Neutrophil (primary cell): ENCODE results near the gene RABL6.
"Not testable (repeated sequence)": the region's sequence is repeated elsewhere in the genome, so short reads cannot be mapped to it uniquely, and the experiment has no call there.

ENCODE experiments used
- H3K27ac ChIP-seq: fragments of 200-600 bp; sonication (generic); 2 replicates; pipeline ENCODE4 v1.5.1; 2016; ENCODE audit warnings: mild to moderate bottlenecking, moderate library complexity
- H3K27me3 ChIP-seq: fragments of 200-600 bp; sonication (generic); 2 replicates; pipeline ENCODE4 v1.6.0; 2016; ENCODE audit warnings: mild to moderate bottlenecking
- H3K36me3 ChIP-seq: fragments of 200-600 bp; sonication (generic); 2 replicates; pipeline ENCODE4 v1.5.1; 2017
- H3K4me1 ChIP-seq, 2 experiments: fragments of 200-600 bp in 1 of 2; sonication (generic) in 1 of 2; 1 replicate in 1 of 2; 2 replicates in 1 of 2; pipeline versions ENCODE4 v1.5.1 to v1.6.1; 2013 to 2016; ENCODE audit warnings: low read depth in 1 of 2, low read length in 1 of 2, mild to moderate bottlenecking in 1 of 2, moderate library complexity in 1 of 2; ENCODE audit not compliant: control insufficient read depth in 1 of 2, insufficient read depth in 1 of 2
- H3K4me3 ChIP-seq, 2 experiments: fragments of 200-600 bp in 1 of 2; sonication (generic) in 1 of 2; 1 replicate in 1 of 2; 2 replicates in 1 of 2; pipeline ENCODE4 v1.5.1; 2013 to 2016; ENCODE audit warnings: low read depth in 1 of 2, low read length in 1 of 2, mild to moderate bottlenecking in 1 of 2, moderate library complexity in 1 of 2
- H3K9me3 ChIP-seq: fragments of 200-600 bp; sonication (generic); 2 replicates; pipeline ENCODE4 v1.5.1; 2016
- CTCF ChIP-seq: fragments of 200-600 bp; sonication (generic); IDR thresholded peaks from 2 replicates; pipeline ENCODE4 v1.5.1; 2016; ENCODE audit warnings: antibody characterized with exemption

The RABL6 gene

GRCh38 chr9:136792321-136793085, 15.2 kb upstream of the RABL6 start:
- Histone ChIP-seq H3K36me3 (no peaks in the 10 kb centered on the region), H3K27ac (peak overlapping the region; percentile 96)
- no peak for TF ChIP-seq CTCF

GRCh38 chr9:136793086-136793946, 14.4 kb upstream of the RABL6 start:
- TF ChIP-seq CTCF = no peak
- no peak overlapping the region for H3K4me3 ChIP-seq
- peaks cover 42 to 56% of the 10 kb centered on the region in 2 experiments for H3K4me1 ChIP-seq

More at GRCh38 chr9:136792321-136793085, 15.2 kb upstream of the RABL6 start:
- H3K27me3 ChIP-seq = peaks cover 15% of the 10 kb centered on the region
- peaks cover 42 to 61% of the 10 kb centered on the region in 2 experiments for H3K4me1 ChIP-seq
- H3K9me3 ChIP-seq = no peaks in the 10 kb centered on the region
- peak overlapping the region; percentile 73 to 89 for H3K4me3 ChIP-seq

GRCh38 chr9:136794281-136794999, 13.3 kb upstream of the RABL6 start:
- Histone ChIP-seq H3K4me3 (peak overlapping the region in 1 of 2 experiments; percentile 10), H3K27ac (peak overlapping the region; percentile 61), H3K27me3 (peaks cover 34% of the 10 kb centered on the region), H3K9me3 (no peaks in the 10 kb centered on the region), H3K4me1 (peaks cover 45 to 63% of the 10 kb centered on the region in 2 experiments), H3K36me3 (no peaks in the 10 kb centered on the region)
- no peak for TF ChIP-seq CTCF

More at GRCh38 chr9:136793086-136793946, 14.4 kb upstream of the RABL6 start:
- no peaks in the 10 kb centered on the region for H3K36me3 ChIP-seq
- H3K27me3 ChIP-seq = peaks cover 23% of the 10 kb centered on the region
- peak overlapping the region; percentile 96 for H3K27ac ChIP-seq
- H3K9me3 ChIP-seq = no peaks in the 10 kb centered on the region

GRCh38 chr9:136795000-136795348, 12.8 kb upstream of the RABL6 start:
- H3K36me3 ChIP-seq = no peaks in the 10 kb centered on the region
- H3K27ac ChIP-seq = peak overlapping the region; percentile 61
- peaks cover 51 to 69% of the 10 kb centered on the region in 2 experiments for H3K4me1 ChIP-seq
- peak overlapping the region in 1 of 2 experiments; percentile 10 for H3K4me3 ChIP-seq
- H3K27me3 ChIP-seq = peaks cover 40% of the 10 kb centered on the region
- H3K9me3 ChIP-seq = no peaks in the 10 kb centered on the region
- no peak for TF ChIP-seq CTCF

GRCh38 chr9:136796238-136796774, 11.4 kb upstream of the RABL6 start, which contains the start of gene CCDC183:
Gene CCDC183 (plus strand): TSS chr9:136796338. CDS start chr9:136796398, 60 bp downstream.
- Histone ChIP-seq H3K9me3 (no peaks in the 10 kb centered on the region), H3K36me3 (no peaks in the 10 kb centered on the region), H3K4me1 (peaks cover 57 to 73% of the 10 kb centered on the region in 2 experiments), H3K27ac (peak within 1 kb of the TSS; percentile 61), H3K4me3 (peak within 1 kb of the TSS in 1 of 2 experiments; percentile 10), H3K27me3 (peaks cover 53% of the 10 kb centered on the region)
- TF ChIP-seq CTCF = no peak

GRCh38 chr9:136796775-136797347, 10.9 kb upstream of the RABL6 start:
- not testable (repeated sequence) for H3K4me3 ChIP-seq
- H3K4me1 ChIP-seq = peaks cover 55 to 71% of the 10 kb centered on the region in 2 experiments

More at GRCh38 chr9:136796775-136797347, 10.9 kb upstream of the RABL6 start:
- not testable (repeated sequence) for H3K9me3 ChIP-seq, H3K27ac ChIP-seq, H3K36me3 ChIP-seq
- peaks cover 59% of the 10 kb centered on the region for H3K27me3 ChIP-seq
